Gastroesophageal sphincter (tissue), 4 donors: Measurements from ENCODE around the gene SAP30L. TPM values are rescaled to one million over a fixed set of nuclear protein-coding genes. Genes with fewer than 3 reads are reported as not detected.

Experiments
- ATAC-seq: fragments of 150-250 bp; one replicate; pipeline ENCODE4 v1.9.1; 2016; ENCODE audit warnings: mild to moderate bottlenecking, moderate library complexity
- H3K27ac ChIP-seq, 4 donors: fragments of 200-600 bp; sonication (generic) in 3 of 4; 1 replicate in 3 of 4; 2 replicates in 1 of 4; pipeline ENCODE4 v1.5.1; 2016 to 2019
- H3K27me3 ChIP-seq: fragments of 200-600 bp; sonication (generic); one replicate; pipeline ENCODE4 v1.5.1; 2019
- H3K36me3 ChIP-seq, 2 donors: fragments of 200-600 bp; sonication (generic); one replicate each; pipeline ENCODE4 v1.5.1; 2019; ENCODE audit warnings: control low read depth in 1 of 2
- H3K4me1 ChIP-seq, 3 donors: fragments of 200-600 bp; sonication (generic); 1 replicate in 2 of 3; 2 replicates in 1 of 3; pipeline ENCODE4 v1.5.1; 2016 to 2019; ENCODE audit warnings: control low read depth in 2 of 3
- H3K4me3 ChIP-seq, 2 donors: fragments of 200-600 bp; sonication (generic); one replicate each; pipeline ENCODE4 v1.5.1; 2019; ENCODE audit warnings: mild to moderate bottlenecking in 1 of 2, moderate library complexity in 1 of 2
- H3K9me3 ChIP-seq, 3 donors: fragments of 200-600 bp; sonication (generic); one replicate each; pipeline ENCODE4 v1.5.1; 2017 to 2019; ENCODE audit warnings: control low read depth in 2 of 3
- EP300 ChIP-seq: sonication (generic); formaldehyde crosslinking; IDR thresholded peaks from one replicate; pipeline ENCODE4 v1.6.1; 2017; ENCODE audit warnings: antibody characterized with exemption, mild to moderate bottlenecking
- POLR2A ChIP-seq, 2 donors: fragments of 450-650 bp; IDR thresholded peaks; one replicate each; pipeline ENCODE4 v1.6.1; 2017; ENCODE audit warnings: antibody characterized with exemption in 2 of 2, mild to moderate bottlenecking in 2 of 2, moderate library complexity in 1 of 2
- POLR2AphosphoS5 ChIP-seq: sonication (generic); formaldehyde crosslinking; IDR thresholded peaks from one replicate; pipeline ENCODE4 v1.6.1; 2017; ENCODE audit warnings: antibody characterized with exemption
- WGBS, 2 donors: methylation state at CpG; one replicate each; pipeline ENCODE4 v1.1.5; 2018; ENCODE audit warnings: low coverage in 1 of 2; 5-methylcytosine and 5-hydroxymethylcytosine counted together
- total RNA-seq, 4 donors: library from RNA; depleted of rRNA; stranded (reverse); fragments of >200 nt; gene quantifications; one replicate each; pipeline ENCODE4 v1.1.0, GENCODE V29; 2016
- TF ChIP-seq, protein P1 (sequence below), 4 experiments: fragments of 200-600 bp in 2 of 4; fragments of 450-650 bp in 2 of 4; sonication (generic) in 1 of 4; IDR thresholded peaks; one replicate each; pipeline ENCODE4 v1.5.1; 2017 to 2019; ENCODE audit warnings: antibody characterized with exemption in 4 of 4, mild to moderate bottlenecking in 2 of 4, moderate library complexity in 2 of 4

SAP30L gene
- total RNA-seq, 4 donors from 2014 or later, result 37.4 to 88.3 (median 68.8) TPM

DNA sequence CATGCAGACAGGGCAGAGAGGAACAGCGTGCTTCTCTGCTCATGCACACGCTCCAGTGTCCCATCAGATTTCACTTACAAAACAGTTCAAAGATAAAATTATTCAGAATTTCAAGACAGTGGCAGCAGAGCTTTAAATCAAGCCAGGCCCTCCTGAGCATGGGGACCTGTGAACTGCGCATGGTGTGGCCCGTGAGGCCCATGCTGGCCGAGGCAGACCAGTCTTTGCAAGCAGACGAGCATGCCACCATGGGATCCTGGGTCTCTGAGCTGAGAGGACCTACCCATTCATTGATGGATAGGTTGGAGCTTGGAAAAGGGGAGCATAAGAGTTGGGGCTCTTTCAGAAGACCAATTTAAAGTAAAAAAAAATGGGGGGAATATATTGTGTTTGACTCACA, 35.0 kb upstream of the SAP30L start:
- Histone ChIP-seq H3K27me3 (no peaks in the 10 kb centered on the region), H3K36me3 (peaks cover 0 to 60% of the 10 kb centered on the region in 2 donors), H3K4me3 (no peak overlapping the region), H3K4me1 (no peaks in the 10 kb centered on the region), H3K27ac (no peak overlapping the region), H3K9me3 (no peaks in the 10 kb centered on the region)
- 100% methylated on average over 2 of the region's 6 CpGs; no CpG with 5 or more reads in 1 of the 2 donors for WGBS, 2 donors
- no peak for ATAC-seq
- TF ChIP-seq POLR2AphosphoS5 (no peak), EP300 (no peak), POLR2A (IDR thresholded peaks at IDR 0.05) (no peak)
- TF ChIP-seq, protein P1, sequence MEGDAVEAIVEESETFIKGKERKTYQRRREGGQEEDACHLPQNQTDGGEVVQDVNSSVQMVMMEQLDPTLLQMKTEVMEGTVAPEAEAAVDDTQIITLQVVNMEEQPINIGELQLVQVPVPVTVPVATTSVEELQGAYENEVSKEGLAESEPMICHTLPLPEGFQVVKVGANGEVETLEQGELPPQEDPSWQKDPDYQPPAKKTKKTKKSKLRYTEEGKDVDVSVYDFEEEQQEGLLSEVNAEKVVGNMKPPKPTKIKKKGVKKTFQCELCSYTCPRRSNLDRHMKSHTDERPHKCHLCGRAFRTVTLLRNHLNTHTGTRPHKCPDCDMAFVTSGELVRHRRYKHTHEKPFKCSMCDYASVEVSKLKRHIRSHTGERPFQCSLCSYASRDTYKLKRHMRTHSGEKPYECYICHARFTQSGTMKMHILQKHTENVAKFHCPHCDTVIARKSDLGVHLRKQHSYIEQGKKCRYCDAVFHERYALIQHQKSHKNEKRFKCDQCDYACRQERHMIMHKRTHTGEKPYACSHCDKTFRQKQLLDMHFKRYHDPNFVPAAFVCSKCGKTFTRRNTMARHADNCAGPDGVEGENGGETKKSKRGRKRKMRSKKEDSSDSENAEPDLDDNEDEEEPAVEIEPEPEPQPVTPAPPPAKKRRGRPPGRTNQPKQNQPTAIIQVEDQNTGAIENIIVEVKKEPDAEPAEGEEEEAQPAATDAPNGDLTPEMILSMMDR (IDR thresholded peaks at IDR 0.05), result no peak

DNA sequence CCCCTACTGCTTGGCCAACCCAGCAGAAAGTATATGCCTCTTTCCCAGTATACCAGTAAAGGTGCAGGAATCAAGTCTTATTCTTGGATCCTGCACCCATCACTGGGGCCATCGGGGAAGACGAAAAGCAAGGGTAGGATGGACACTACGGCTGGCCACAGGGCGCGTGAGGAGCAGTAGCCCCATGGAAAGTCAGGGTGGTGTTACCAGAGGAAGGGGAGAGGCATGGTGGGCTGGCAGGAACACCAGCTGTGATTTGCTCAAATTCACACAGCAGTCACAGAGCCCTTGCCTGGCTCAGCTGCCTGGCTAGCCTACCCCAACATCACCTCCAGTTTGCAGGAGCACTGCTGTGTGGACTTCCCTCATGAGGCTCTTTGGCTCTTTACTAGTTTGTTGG, 34.5 kb upstream of the SAP30L start:
- H3K36me3 ChIP-seq, result peaks cover 0 to 65% of the 10 kb centered on the region in 2 donors

DNA sequence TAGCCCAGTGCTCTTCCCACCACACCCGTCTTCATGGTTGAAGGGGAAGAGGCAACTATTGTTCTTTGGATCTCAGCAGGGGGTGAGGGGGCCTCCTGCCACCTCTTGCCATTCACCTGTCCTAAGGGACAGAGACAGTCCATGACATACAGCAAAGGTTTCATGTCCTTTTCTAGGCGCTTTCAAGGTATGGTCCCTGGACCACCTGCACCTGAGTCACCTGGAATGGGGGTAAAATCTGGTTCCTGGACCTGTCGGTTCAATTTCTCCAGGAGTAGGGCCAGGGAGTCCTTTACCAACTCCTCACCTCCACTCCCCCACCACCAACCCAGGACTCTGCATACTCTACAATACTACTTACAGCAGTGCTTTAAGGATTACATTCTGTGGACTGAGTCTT, 33.5 kb upstream of the SAP30L start:
- Histone ChIP-seq H3K4me3 (no peak overlapping the region), H3K36me3 (peaks cover 0 to 75% of the 10 kb centered on the region in 2 donors), H3K27me3 (no peaks in the 10 kb centered on the region), H3K27ac (no peak overlapping the region), H3K9me3 (no peaks in the 10 kb centered on the region), H3K4me1 (no peaks in the 10 kb centered on the region)
- TF ChIP-seq POLR2A (IDR thresholded peaks at IDR 0.05) (no peak), POLR2AphosphoS5 (no peak), EP300 (no peak)
- TF ChIP-seq, protein P1 (IDR thresholded peaks at IDR 0.05), result no peak
- no peak for ATAC-seq
- WGBS, 2 donors, result 83 to 100% methylated on average over 1 to 2 of the region's 3 CpGs

More for the DNA sequence above, 34.5 kb upstream of the SAP30L start:
- WGBS, 2 donors, result no CpG with 5 or more reads among the region's 5 CpGs
- Histone ChIP-seq H3K27ac (no peak overlapping the region), H3K4me3 (no peak overlapping the region), H3K9me3 (no peaks in the 10 kb centered on the region), H3K27me3 (no peaks in the 10 kb centered on the region), H3K4me1 (no peaks in the 10 kb centered on the region)
- no peak for TF ChIP-seq EP300
- no peak for TF ChIP-seq POLR2A (IDR thresholded peaks at IDR 0.05)
- TF ChIP-seq POLR2AphosphoS5, result no peak
- TF ChIP-seq, protein P1 (IDR thresholded peaks at IDR 0.05), result no peak
- no peak for ATAC-seq

DNA sequence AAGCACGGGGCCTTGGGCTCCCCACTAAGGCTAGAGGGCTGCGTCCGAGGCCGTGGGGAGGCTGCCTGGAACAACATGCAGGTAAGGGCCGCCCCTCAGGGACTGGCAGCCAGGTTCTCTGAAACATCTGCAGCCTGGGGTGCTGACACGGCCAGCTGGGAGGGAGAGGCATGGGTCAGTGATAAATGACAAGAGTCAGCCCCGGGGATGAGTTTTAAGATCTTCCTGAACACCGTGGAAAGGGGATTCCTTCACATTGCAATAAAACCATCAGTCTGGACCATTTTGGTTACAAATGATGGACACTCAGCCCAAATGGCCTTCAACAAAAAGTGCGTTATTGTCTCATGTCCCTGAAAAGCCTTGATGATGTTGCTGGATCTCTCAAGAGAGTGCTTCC, 32.9 kb upstream of the SAP30L start:
- no peak overlapping the region for H3K4me3 ChIP-seq
- H3K36me3 ChIP-seq, result peaks cover 0 to 81% of the 10 kb centered on the region in 2 donors
- WGBS, 2 donors, result 77 to 100% methylated on average over 1 to 5 of the region's 9 CpGs

DNA sequence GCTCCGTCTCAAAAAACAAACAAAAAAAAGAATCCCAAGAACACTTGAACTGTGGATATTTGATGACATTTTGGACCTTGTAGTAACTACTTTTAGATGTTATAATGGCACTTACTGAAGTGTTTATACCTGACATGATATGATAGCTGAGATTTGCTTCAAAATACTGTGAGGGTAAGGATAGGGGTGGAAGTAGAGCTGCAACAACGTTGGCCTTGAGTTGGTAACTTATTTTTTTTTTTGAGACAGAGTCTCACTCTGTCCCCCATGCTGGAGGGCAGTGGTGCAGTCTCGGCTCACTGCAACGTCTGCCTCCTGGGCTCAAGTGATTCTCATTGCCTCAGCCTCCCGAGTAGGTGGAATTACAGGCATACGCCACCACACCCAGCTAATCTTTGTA, 30.7 kb upstream of the SAP30L start:
- peaks cover 0 to 88% of the 10 kb centered on the region in 2 donors for H3K36me3 ChIP-seq
- no peak overlapping the region for H3K4me3 ChIP-seq
- WGBS, 2 donors, result 68 to 85% methylated on average over 6 of the region's 6 CpGs

More for the DNA sequence above, 32.9 kb upstream of the SAP30L start:
- TF ChIP-seq POLR2A (IDR thresholded peaks at IDR 0.05) (no peak), EP300 (no peak), POLR2AphosphoS5 (no peak)
- TF ChIP-seq, protein P1 (IDR thresholded peaks at IDR 0.05), result no peak
- H3K9me3 ChIP-seq, result no peaks in the 10 kb centered on the region
- no peak for ATAC-seq
- H3K4me1 ChIP-seq, result no peaks in the 10 kb centered on the region
- no peak overlapping the region for H3K27ac ChIP-seq
- H3K27me3 ChIP-seq, result no peaks in the 10 kb centered on the region

More for the DNA sequence above, 30.7 kb upstream of the SAP30L start:
- Histone ChIP-seq H3K4me1 (no peaks in the 10 kb centered on the region), H3K27ac (no peak overlapping the region), H3K27me3 (no peaks in the 10 kb centered on the region), H3K9me3 (no peaks in the 10 kb centered on the region)
- no peak for ATAC-seq
- TF ChIP-seq EP300, result no peak
- no peak for TF ChIP-seq POLR2AphosphoS5
- TF ChIP-seq, protein P1 (IDR thresholded peaks at IDR 0.05), result no peak
- TF ChIP-seq POLR2A (IDR thresholded peaks at IDR 0.05), result no peak
